Activated CD8-positive, alpha-beta memory T cell treated with anti-CD3 and anti-CD28 coated beads, Interleukin-2, amount 10 ng/mL, durations not matched to agents 7 days and 5 days (primary cell): ENCODE measurements around the gene OCRL. TPM values are rescaled to one million over a fixed set of nuclear protein-coding genes. Genes with fewer than 3 reads are reported as not detected.
"Not testable (repeated sequence)": the region's sequence is repeated elsewhere in the genome, so short reads cannot be mapped to it uniquely, and the experiment has no call there.

Experiments
- ATAC-seq: fragments of 150-1000 bp; cut with Tn5 transposase; one replicate; pipeline ENCODE4 v1.10.0; 2021; ENCODE audit warnings: moderate library complexity
- CTCF ChIA-PET: fragments of 350-600 bp; sonication (Branson Sonifier 250); formaldehyde crosslinking; loops from one replicate; lab custom pipeline; 2021; ENCODE audit warnings: antibody characterized with exemption; lab: Charles Lee
- DNase-seq: peaks from one replicate; pipeline ENCODE4 v3.0.0-alpha.2; 2020
- H3K27ac Mint-ChIP-seq: one replicate; pipeline ENCODE4 v1.8.0; 2021; ENCODE audit warnings: mild to moderate bottlenecking, mixed read lengths
- H3K27me3 Mint-ChIP-seq: one replicate; pipeline ENCODE4 v1.8.0; 2021; ENCODE audit warnings: mixed read lengths
- H3K36me3 Mint-ChIP-seq: one replicate; pipeline ENCODE4 v1.8.0; 2021; ENCODE audit warnings: mild to moderate bottlenecking, mixed read lengths
- H3K4me1 Mint-ChIP-seq: one replicate; pipeline ENCODE4 v1.8.0; 2021; ENCODE audit warnings: mixed read lengths
- H3K4me3 Mint-ChIP-seq: one replicate; pipeline ENCODE4 v1.8.0; 2021; ENCODE audit warnings: mild to moderate bottlenecking, moderate library complexity, mixed read lengths
- H3K9me3 Mint-ChIP-seq: one replicate; pipeline ENCODE4 v1.8.0; 2022; ENCODE audit warnings: low read depth, mixed read lengths
- total RNA-seq, 2 experiments: library from RNA; stranded (reverse); gene quantifications; one replicate each; pipeline ENCODE4 v1.2.3, GENCODE V29; 2021

Gene OCRL
- total RNA-seq, 2 experiments from 2014 or later, result 0.63 to 0.91 TPM

GRCh38 chrX:129554816-129555215, 14.8 kb downstream of the OCRL start:
- ATAC-seq, DNase-seq, H3K27ac Mint-ChIP-seq, H3K36me3 Mint-ChIP-seq, H3K4me1 Mint-ChIP-seq, H3K27me3 Mint-ChIP-seq, H3K9me3 Mint-ChIP-seq, H3K4me3 Mint-ChIP-seq, CTCF ChIA-PET: not testable (repeated sequence)

GRCh38 chrX:129556806-129557315, 16.8 kb downstream of the OCRL start:
- H3K27ac Mint-ChIP-seq, result no peak overlapping the region
- CTCF ChIA-PET, result no interaction called here
- H3K9me3 Mint-ChIP-seq, result no peaks in the 10 kb centered on the region
- no peak overlapping the region for H3K4me3 Mint-ChIP-seq
- H3K36me3 Mint-ChIP-seq, result no peaks in the 10 kb centered on the region
- no peaks in the 10 kb centered on the region for H3K4me1 Mint-ChIP-seq
- ATAC-seq (no peak), DNase-seq (no peak)
- H3K27me3 Mint-ChIP-seq, result no peaks in the 10 kb centered on the region

GRCh38 chrX:129557844-129558480, 17.9 kb downstream of the OCRL start:
- CTCF ChIA-PET, result no interaction called here

GRCh38 chrX:129559783-129560182, 19.7 kb downstream of the OCRL start:
- ATAC-seq (no peak), DNase-seq (no peak)
- no peaks in the 10 kb centered on the region for H3K9me3 Mint-ChIP-seq
- H3K36me3 Mint-ChIP-seq, result no peaks in the 10 kb centered on the region
- CTCF ChIA-PET, result no interaction called here
- no peak overlapping the region for H3K27ac Mint-ChIP-seq
- H3K27me3 Mint-ChIP-seq, result no peaks in the 10 kb centered on the region
- H3K4me3 Mint-ChIP-seq, result no peak overlapping the region
- no peaks in the 10 kb centered on the region for H3K4me1 Mint-ChIP-seq

More at GRCh38 chrX:129557844-129558480, 17.9 kb downstream of the OCRL start:
- no peak overlapping the region for H3K27ac Mint-ChIP-seq
- H3K4me1 Mint-ChIP-seq, result no peaks in the 10 kb centered on the region
- ATAC-seq (no peak), DNase-seq (no peak)
- no peak overlapping the region for H3K4me3 Mint-ChIP-seq
- no peaks in the 10 kb centered on the region for H3K27me3 Mint-ChIP-seq
- H3K36me3 Mint-ChIP-seq, result no peaks in the 10 kb centered on the region
- no peaks in the 10 kb centered on the region for H3K9me3 Mint-ChIP-seq

DNA sequence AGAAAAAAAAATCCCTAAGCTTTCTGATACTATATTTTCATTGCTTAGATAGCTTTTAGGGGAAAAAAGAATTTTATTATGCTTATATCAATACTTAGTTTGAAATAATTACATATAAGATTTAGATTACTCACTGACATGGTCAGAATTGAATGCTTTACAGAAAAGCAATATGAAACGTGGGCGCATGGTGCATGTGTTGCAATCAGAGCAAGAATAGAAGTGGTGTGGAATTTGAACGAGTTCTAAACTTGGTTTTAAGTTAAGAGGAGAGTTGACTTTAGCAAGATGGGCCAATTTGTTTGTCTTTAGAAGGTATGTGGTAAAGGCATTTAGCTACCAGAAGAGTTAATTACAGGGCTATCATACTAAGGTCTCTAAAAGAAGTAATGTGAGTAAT, 21.4 kb downstream of the OCRL start:
- ATAC-seq (no peak), DNase-seq (no peak)
- Mint-ChIP-seq H3K9me3 (no peaks in the 10 kb centered on the region), H3K27ac (no peak overlapping the region), H3K27me3 (no peaks in the 10 kb centered on the region), H3K4me3 (no peak overlapping the region), H3K36me3 (peaks cover 1% of the 10 kb centered on the region), H3K4me1 (peaks cover 5% of the 10 kb centered on the region)
- CTCF ChIA-PET, result interaction anchor here (0.6 kb wide), 1 partner anchor 66 kb away, joined by 3 read pairs; no protein-coding TSS in a partner anchor

DNA sequence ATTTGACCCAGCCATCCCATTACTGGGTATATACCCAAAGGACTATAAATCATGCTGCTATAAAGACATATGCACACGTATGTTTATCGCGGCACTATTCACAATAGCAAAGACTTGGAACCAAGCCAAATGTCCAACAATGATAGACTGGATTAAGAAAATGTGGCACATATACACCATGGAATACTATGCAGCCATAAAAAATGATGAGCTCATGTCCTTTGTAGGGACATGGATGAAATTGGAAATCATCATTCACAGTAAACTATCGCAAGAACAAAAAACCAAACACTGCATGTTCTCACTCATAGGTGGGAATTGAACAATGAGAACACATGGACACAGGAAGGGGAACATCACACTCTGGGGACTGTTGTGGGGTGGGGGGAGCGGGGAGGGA, 24.3 kb downstream of the OCRL start:
- DNase-seq, H3K4me1 Mint-ChIP-seq, H3K27ac Mint-ChIP-seq, H3K4me3 Mint-ChIP-seq, H3K36me3 Mint-ChIP-seq, CTCF ChIA-PET, ATAC-seq, H3K9me3 Mint-ChIP-seq, H3K27me3 Mint-ChIP-seq: not testable (repeated sequence)

- no peak for ATAC-seq
- Mint-ChIP-seq H3K4me1 (peaks cover 5% of the 10 kb centered on the region), H3K4me3 (no peak overlapping the region), H3K36me3 (peaks cover 1% of the 10 kb centered on the region), H3K27ac (no peak overlapping the region), H3K27me3 (no peaks in the 10 kb centered on the region), H3K9me3 (no peaks in the 10 kb centered on the region)
- CTCF ChIA-PET, result no interaction called here
- DNase-seq, result no peak
Measured at GRCh38 chrX:129565046-129565650, 25.1 kb downstream of the OCRL start.

DNA sequence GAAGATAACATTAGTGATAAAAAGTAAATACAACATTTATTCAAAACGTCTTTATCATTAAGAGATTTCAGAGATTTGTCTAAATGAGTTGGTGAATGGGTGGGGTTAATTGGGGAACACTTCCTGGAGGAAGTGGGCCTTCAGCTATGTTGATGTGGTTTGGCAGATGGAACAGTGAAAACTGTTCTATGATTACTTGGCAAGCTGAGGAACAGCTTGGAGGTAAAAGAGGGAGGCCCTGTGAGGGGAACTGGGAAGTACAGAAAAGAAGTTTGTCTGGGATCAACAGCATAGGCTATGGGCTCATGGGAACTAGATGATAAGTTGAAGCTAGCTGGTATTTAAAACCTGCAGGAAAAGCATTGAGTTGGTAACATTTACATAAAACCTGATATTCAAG, 26.0 kb downstream of the OCRL start:
- Mint-ChIP-seq H3K9me3 (no peaks in the 10 kb centered on the region), H3K4me3 (no peak overlapping the region), H3K27me3 (no peaks in the 10 kb centered on the region), H3K27ac (no peak overlapping the region), H3K36me3 (peaks cover 1% of the 10 kb centered on the region), H3K4me1 (peaks cover 5% of the 10 kb centered on the region)
- CTCF ChIA-PET, result no interaction called here
- ATAC-seq (no peak), DNase-seq (no peak)

DNA sequence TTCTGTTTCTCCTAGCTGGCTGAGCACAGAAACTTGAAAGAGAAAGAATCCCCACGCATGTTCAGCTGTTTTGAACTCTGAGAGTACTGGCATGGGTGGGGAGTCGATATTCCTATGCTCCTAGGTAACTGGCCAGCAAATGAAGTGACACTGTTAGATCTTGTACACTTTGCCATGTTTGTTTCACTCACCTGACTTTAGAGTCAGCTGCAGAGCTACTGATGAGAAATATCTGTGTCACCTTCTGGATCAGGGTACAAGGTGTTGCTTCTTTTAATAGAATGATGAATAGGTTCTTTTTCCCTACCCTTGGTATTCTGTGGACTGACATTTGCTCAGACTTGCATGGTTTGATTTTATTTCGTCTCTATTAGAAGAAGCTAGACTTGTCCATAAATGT, 28.3 kb downstream of the OCRL start:
- Mint-ChIP-seq H3K27ac (no peak overlapping the region), H3K27me3 (no peaks in the 10 kb centered on the region), H3K4me1 (peaks cover 5% of the 10 kb centered on the region), H3K36me3 (peaks cover 1% of the 10 kb centered on the region), H3K4me3 (no peak overlapping the region), H3K9me3 (no peaks in the 10 kb centered on the region)
- no peak for ATAC-seq
- CTCF ChIA-PET, result no interaction called here
- DNase-seq, result no peak

GRCh38 chrX:129572422-129572821, 32.4 kb downstream of the OCRL start:
- Mint-ChIP-seq H3K36me3 (no peaks in the 10 kb centered on the region), H3K4me3 (no peak overlapping the region), H3K27me3 (no peaks in the 10 kb centered on the region), H3K27ac (no peak overlapping the region), H3K4me1 (no peaks in the 10 kb centered on the region), H3K9me3 (no peaks in the 10 kb centered on the region)
- DNase-seq (no peak), ATAC-seq (no peak)
- CTCF ChIA-PET, result no interaction called here

GRCh38 chrX:129573652-129574051, 33.6 kb downstream of the OCRL start:
- H3K4me3 Mint-ChIP-seq, H3K27ac Mint-ChIP-seq, H3K9me3 Mint-ChIP-seq, CTCF ChIA-PET, DNase-seq, ATAC-seq, H3K27me3 Mint-ChIP-seq, H3K36me3 Mint-ChIP-seq, H3K4me1 Mint-ChIP-seq: not testable (repeated sequence)

DNA sequence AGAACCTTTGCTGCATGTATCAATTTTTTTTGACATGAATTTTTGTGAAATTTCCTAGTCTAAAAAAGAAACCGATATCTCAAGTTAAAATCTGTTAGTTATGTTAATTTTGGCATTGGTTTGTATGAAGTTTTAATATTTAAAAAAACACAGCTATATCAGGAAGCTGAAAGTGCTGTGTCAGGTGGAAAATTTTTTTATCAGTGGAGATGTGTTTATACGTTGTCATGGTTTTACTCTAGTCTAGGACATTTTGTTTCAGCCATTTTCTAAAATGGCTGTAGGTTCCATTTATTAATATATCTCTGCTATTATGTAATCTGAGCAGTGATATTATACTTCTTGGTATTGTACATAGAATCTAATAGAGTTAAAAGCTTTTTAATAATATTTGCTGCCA, 34.2 kb downstream of the OCRL start:
- ATAC-seq (no peak), DNase-seq (no peak)
- H3K9me3 Mint-ChIP-seq, result no peaks in the 10 kb centered on the region
- H3K4me1 Mint-ChIP-seq, result no peaks in the 10 kb centered on the region
- CTCF ChIA-PET, result no interaction called here
- no peak overlapping the region for H3K4me3 Mint-ChIP-seq
- H3K36me3 Mint-ChIP-seq, result no peaks in the 10 kb centered on the region
- no peak overlapping the region for H3K27ac Mint-ChIP-seq
- H3K27me3 Mint-ChIP-seq, result no peaks in the 10 kb centered on the region

DNA sequence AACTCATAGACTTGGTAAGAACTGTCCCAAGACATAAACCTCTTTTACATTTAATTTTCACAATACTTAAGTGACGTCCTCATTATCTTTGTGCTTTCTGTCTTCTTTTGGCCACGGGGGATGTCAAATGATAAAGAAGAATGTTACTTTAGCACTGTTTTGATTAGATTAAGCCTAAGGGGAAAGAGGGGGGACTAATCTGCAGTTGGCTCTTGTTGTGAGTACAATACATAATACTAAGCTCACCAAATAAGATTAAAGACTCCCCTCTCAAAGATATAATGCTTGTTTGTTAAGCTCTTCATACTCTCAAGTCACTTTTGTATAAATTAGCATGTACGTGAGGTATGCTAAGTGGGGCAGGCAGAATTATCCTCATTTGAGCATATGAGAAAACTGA, 36.5 kb downstream of the OCRL start:
- H3K4me1 Mint-ChIP-seq, result no peaks in the 10 kb centered on the region
- H3K27me3 Mint-ChIP-seq, result peaks cover 3% of the 10 kb centered on the region
- ATAC-seq (no peak), DNase-seq (no peak)
- H3K27ac Mint-ChIP-seq, result no peak overlapping the region
- CTCF ChIA-PET, result interaction anchor here (1.3 kb wide), 1 partner anchor 25 kb away, joined by 4 read pairs; no protein-coding TSS in a partner anchor
- no peak overlapping the region for H3K4me3 Mint-ChIP-seq
- no peaks in the 10 kb centered on the region for H3K9me3 Mint-ChIP-seq
- H3K36me3 Mint-ChIP-seq, result no peaks in the 10 kb centered on the region

- Mint-ChIP-seq H3K4me3 (no peak overlapping the region), H3K36me3 (no peaks in the 10 kb centered on the region), H3K27ac (no peak overlapping the region), H3K4me1 (no peaks in the 10 kb centered on the region), H3K27me3 (peaks cover 3% of the 10 kb centered on the region), H3K9me3 (no peaks in the 10 kb centered on the region)
- ATAC-seq (no peak), DNase-seq (no peak)
- CTCF ChIA-PET, result interaction anchor here (1.3 kb wide), 1 partner anchor 24 kb away, joined by 4 read pairs; no protein-coding TSS in a partner anchor
Measured at GRCh38 chrX:129577473-129577872, 37.4 kb downstream of the OCRL start.
